ENCODE measurements around the gene PACSIN1. TPM values are rescaled to one million over a fixed set of nuclear protein-coding genes. Genes with fewer than 3 reads are reported as not detected.

Gene PACSIN1
- total RNA-seq, 3 donors from 2014 or later (not counting 1 experiment from before 2014, with no cell fraction given) = 2.2 to 6.6 (median 3.9) TPM

DNA sequence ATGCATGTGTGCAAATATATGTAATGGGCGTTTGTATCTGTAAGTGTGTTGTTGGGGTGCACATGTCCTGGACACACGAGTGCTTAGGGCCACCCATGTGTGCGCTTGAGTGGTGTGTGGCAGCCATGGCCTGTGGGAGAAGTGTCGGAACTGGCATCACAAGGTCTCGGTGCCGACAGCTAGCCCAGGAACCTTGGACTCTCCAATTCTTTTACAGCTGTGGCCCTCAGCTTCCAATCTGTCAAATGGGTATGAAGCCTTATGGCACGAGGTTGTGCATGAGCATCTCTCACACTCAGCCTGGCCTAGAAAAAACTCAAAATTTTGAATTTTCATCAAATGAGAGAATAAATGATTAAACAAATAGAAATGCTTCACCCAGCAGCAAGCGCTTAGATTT, 48.2 kb downstream of the PACSIN1 start:
- Histone ChIP-seq H3K4me1 (ENCODE audit: control insufficient read depth, insufficient read depth, low read length) (peaks cover 10% of the 10 kb centered on the region), H3K9me3 (ENCODE audit: control insufficient read depth, insufficient read depth, low read length) (no peaks in the 10 kb centered on the region), H3K36me3 (ENCODE audit: control insufficient read depth, insufficient read depth, low read length) (no peaks in the 10 kb centered on the region), H3K27me3 (ENCODE audit: control insufficient read depth, insufficient read depth, low read length) (no peaks in the 10 kb centered on the region), H3K27ac (ENCODE audit: low read length) (no peak overlapping the region), H3K4me3 (ENCODE audit: low read length) (no peak overlapping the region)
- WGBS (ENCODE audit: insufficient coverage) = 89% methylated on average over 8 of the region's 8 CpGs
- DNase-seq (no peak), ATAC-seq (no peak)
- peaks cover 11 to 15% of the 10 kb centered on the region in 2 donors for H3K27me3 Mint-ChIP-seq (ENCODE audit: low read depth in 2 of 2)
- intact Hi-C loops (cut with micrococcal nuclease) = no loop called here
- H3K9me3 Mint-ChIP-seq = peaks cover 2 to 6% of the 10 kb centered on the region in 2 donors
- no peak overlapping the region for H3K4me3 Mint-ChIP-seq
- H3K27ac Mint-ChIP-seq = no peak overlapping the region
- H3K36me3 Mint-ChIP-seq = no peaks in the 10 kb centered on the region
- H3K4me1 Mint-ChIP-seq = no peaks in the 10 kb centered on the region
- TF ChIP-seq, protein P1, sequence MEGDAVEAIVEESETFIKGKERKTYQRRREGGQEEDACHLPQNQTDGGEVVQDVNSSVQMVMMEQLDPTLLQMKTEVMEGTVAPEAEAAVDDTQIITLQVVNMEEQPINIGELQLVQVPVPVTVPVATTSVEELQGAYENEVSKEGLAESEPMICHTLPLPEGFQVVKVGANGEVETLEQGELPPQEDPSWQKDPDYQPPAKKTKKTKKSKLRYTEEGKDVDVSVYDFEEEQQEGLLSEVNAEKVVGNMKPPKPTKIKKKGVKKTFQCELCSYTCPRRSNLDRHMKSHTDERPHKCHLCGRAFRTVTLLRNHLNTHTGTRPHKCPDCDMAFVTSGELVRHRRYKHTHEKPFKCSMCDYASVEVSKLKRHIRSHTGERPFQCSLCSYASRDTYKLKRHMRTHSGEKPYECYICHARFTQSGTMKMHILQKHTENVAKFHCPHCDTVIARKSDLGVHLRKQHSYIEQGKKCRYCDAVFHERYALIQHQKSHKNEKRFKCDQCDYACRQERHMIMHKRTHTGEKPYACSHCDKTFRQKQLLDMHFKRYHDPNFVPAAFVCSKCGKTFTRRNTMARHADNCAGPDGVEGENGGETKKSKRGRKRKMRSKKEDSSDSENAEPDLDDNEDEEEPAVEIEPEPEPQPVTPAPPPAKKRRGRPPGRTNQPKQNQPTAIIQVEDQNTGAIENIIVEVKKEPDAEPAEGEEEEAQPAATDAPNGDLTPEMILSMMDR (IDR thresholded peaks at IDR 0.05) = no peak

DNA sequence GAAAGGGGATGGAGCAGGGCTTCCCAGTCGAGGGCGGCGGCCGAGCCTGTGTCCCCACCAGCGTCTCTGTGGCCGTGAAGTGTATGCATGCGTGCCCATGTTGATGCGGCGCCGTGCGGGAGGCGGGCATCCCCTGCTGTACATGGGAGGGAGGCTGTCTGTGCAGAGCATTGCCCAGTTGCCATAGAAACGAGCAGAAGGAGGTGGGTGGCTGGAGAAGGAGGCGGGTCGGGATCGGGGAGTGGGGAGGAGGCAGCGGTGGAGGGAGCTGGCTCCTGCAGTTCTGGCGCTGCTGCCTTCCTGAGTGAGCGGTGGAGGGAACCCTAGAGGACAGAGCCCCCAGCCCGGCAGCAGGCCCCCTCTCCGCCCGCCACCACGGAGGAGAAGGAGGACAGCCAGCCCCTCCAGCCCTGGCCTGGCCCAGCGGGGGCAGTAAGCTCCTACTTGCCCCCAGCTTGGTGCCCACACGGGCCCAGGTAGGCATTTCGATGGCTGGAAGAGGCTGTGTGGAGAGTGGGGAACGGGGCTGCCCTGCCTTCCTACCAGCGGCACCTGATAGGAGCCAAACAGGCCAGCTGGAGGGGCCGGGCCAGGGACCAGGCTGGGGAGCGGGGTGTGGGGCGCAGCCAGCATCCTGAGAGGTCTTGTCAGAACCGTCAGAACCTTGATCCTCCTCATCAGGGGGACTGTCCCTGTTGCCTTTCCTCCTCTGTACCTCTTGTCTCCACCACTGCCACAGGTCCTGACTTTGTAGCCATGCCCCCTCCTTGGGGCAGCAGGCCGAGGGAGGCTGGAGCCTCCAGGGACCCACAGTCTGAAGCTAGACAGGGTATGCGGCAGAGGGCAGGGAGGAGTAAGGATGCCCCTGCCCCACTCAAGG, 49.0 kb downstream of the PACSIN1 start:
- no peak for DNase-seq
- no peak overlapping the region for H3K27ac Mint-ChIP-seq
- Histone ChIP-seq H3K9me3 (ENCODE audit: control insufficient read depth, insufficient read depth, low read length) (no peaks in the 10 kb centered on the region), H3K4me3 (ENCODE audit: low read length) (no peak overlapping the region), H3K27ac (ENCODE audit: low read length) (no peak overlapping the region), H3K36me3 (ENCODE audit: control insufficient read depth, insufficient read depth, low read length) (no peaks in the 10 kb centered on the region), H3K27me3 (ENCODE audit: control insufficient read depth, insufficient read depth, low read length) (no peaks in the 10 kb centered on the region), H3K4me1 (ENCODE audit: control insufficient read depth, insufficient read depth, low read length) (peaks cover 17% of the 10 kb centered on the region)
- H3K4me3 Mint-ChIP-seq = no peak overlapping the region
- H3K36me3 Mint-ChIP-seq = no peaks in the 10 kb centered on the region
- H3K4me1 Mint-ChIP-seq = no peaks in the 10 kb centered on the region
- H3K27me3 Mint-ChIP-seq (ENCODE audit: low read depth in 2 of 2) = peaks cover 11 to 12% of the 10 kb centered on the region in 2 donors
- ATAC-seq = no peak
- WGBS (ENCODE audit: insufficient coverage) = 57% methylated on average over 34 of the region's 34 CpGs
- intact Hi-C loops (cut with micrococcal nuclease) = no loop called here
- H3K9me3 Mint-ChIP-seq = peaks cover 2 to 6% of the 10 kb centered on the region in 2 donors
- TF ChIP-seq, protein P1 (IDR thresholded peaks at IDR 0.05) = no peak

DNA sequence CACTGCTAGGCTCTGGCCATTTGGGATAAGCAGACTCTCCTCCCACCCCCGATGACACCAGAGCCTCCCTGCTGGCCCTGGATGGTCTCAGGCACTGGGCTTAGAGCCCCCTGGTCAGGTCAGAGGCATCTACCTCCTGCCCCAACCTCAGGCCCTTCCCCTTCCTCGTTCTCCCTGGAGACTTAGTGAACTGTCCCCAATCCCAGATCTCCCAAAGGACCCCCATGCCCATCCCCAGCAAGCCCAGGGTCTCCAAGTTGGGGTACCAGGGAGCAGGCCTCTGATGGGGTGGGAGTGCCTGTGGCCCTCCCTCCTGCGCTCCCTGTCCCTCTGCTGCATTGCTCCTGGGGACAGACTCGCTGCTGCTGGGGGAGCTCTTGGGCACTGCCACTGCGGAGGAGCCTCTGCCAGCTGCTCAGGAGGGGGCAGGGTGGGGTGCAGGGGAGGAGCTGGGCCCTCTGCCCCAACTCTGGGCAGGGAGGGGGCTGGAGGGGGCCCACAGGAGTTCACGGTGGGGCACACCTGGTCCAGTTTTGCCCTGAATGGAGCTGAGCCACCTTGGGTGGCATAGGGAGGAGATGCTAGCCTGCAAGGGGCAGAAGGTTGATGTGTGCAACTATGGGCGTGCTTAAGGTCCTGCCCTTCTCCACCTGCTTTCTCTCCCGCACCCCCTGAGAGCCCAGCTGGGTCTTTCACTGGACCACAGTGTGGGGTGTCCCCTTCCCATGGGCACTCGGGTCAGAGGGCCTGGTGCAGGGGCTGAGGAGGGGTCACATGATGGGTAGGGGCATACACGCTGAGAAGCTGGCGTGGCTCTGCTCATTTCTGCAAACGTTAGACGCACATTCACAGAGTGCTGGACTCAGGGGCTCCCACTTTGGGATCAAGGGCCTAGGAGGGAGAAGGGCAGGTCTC, 49.9 kb downstream of the PACSIN1 start:
- whole genome bisulfite sequencing (ENCODE audit: insufficient coverage) = 86% methylated on average over 13 of the region's 13 CpGs
- DNase-seq (no peak), ATAC-seq (no peak)
- peaks cover 17% of the 10 kb centered on the region for H3K4me1 ChIP-seq (ENCODE audit: control insufficient read depth, insufficient read depth, low read length)
- no peak overlapping the region for H3K27ac ChIP-seq (ENCODE audit: low read length)
- peaks cover 4 to 12% of the 10 kb centered on the region in 2 donors for H3K27me3 Mint-ChIP-seq (ENCODE audit: low read depth in 2 of 2)
- TF ChIP-seq, protein P1 (IDR thresholded peaks at IDR 0.05) = no peak
- H3K9me3 ChIP-seq (ENCODE audit: control insufficient read depth, insufficient read depth, low read length) = no peaks in the 10 kb centered on the region
- no peaks in the 10 kb centered on the region for H3K4me1 Mint-ChIP-seq
- no peak overlapping the region for H3K27ac Mint-ChIP-seq
- intact Hi-C loops (cut with micrococcal nuclease) = no loop called here
- H3K4me3 Mint-ChIP-seq = no peak overlapping the region
- H3K4me3 ChIP-seq (ENCODE audit: low read length) = no peak overlapping the region
- no peaks in the 10 kb centered on the region for H3K36me3 Mint-ChIP-seq
- no peaks in the 10 kb centered on the region for H3K36me3 ChIP-seq (ENCODE audit: control insufficient read depth, insufficient read depth, low read length)
- H3K9me3 Mint-ChIP-seq = no peaks in the 10 kb centered on the region
- no peaks in the 10 kb centered on the region for H3K27me3 ChIP-seq (ENCODE audit: control insufficient read depth, insufficient read depth, low read length)
